Measurements from ENCODE around the gene BRI3. TPM values are rescaled to one million over a fixed set of nuclear protein-coding genes. Genes with fewer than 3 reads are reported as not detected.

BRI3 gene
- total and polyA plus RNA-seq, 2 donors (not counting 1 experiment from before 2014, with no cell fraction given): 104 to 172 TPM

DNA sequence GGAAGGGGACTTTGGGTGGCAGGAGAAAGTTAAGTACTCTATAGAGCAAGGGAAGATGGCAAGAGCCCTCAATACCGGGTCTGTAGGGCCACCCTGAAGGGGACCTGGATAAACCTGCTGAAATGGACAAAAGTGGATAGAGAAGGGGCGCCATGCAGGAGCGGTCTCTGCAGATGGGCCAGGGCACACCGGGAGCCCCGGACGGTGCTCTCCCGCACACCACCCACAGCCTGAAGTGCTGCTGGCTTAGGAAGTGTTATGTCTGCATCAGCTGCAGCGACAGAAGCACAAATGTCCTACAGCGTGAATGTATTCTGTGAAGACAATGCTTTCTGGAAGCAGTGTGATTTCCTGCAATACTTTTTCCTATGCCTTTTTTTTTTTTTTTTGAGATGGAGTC lies 37.7 kb downstream of the BRI3 start:
- Histone ChIP-seq H3K4me1 (ENCODE audit: control insufficient read depth, extremely low read depth, insufficient read depth, low read length) (no peaks in the 10 kb centered on the region), H3K27me3 (ENCODE audit: control insufficient read depth, insufficient read depth, low read length) (no peaks in the 10 kb centered on the region), H3K4me2 (ENCODE audit: extremely low read depth, insufficient read depth, low read length) (no peak overlapping the region), H3K4me3 (replicated peaks in 1 of 4; ENCODE audit: control extremely low read depth in 1 of 4, insufficient read depth in 1 of 4, low read depth in 3 of 4, low read length in 4 of 4) (no peak overlapping the region), H3K27ac (ENCODE audit: insufficient read depth, low read length) (no peak overlapping the region), H3K9ac (ENCODE audit: insufficient read depth, low read length) (no peak overlapping the region), H3K9me3 (ENCODE audit: control insufficient read depth, insufficient read depth, low read depth, low read length) (no peaks in the 10 kb centered on the region), H3K79me2 (ENCODE audit: control insufficient read depth, insufficient read depth, low read length) (no peaks in the 10 kb centered on the region), H2AFZ (ENCODE audit: low read length) (no peak overlapping the region), H4K20me1 (ENCODE audit: control insufficient read depth, extremely low read depth, insufficient read depth, low read length) (no peaks in the 10 kb centered on the region), H3K36me3 (ENCODE audit: control insufficient read depth, insufficient read depth, low read length) (no peaks in the 10 kb centered on the region)
- TF ChIP-seq, protein P1, sequence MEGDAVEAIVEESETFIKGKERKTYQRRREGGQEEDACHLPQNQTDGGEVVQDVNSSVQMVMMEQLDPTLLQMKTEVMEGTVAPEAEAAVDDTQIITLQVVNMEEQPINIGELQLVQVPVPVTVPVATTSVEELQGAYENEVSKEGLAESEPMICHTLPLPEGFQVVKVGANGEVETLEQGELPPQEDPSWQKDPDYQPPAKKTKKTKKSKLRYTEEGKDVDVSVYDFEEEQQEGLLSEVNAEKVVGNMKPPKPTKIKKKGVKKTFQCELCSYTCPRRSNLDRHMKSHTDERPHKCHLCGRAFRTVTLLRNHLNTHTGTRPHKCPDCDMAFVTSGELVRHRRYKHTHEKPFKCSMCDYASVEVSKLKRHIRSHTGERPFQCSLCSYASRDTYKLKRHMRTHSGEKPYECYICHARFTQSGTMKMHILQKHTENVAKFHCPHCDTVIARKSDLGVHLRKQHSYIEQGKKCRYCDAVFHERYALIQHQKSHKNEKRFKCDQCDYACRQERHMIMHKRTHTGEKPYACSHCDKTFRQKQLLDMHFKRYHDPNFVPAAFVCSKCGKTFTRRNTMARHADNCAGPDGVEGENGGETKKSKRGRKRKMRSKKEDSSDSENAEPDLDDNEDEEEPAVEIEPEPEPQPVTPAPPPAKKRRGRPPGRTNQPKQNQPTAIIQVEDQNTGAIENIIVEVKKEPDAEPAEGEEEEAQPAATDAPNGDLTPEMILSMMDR (conservative IDR thresholded peaks at IDR 0.05 in 1 of 2, IDR thresholded peaks at IDR 0.05 in 1 of 2; ENCODE audit: low read depth in 1 of 2, low read length in 2 of 2): no peak
- TF ChIP-seq EZH2 (IDR thresholded peaks at IDR 0.05; ENCODE audit: low read length, missing control alignments): no peak
- no peak for DNase-seq (ENCODE audit: low read depth in 2 of 2)

- no peak for TF ChIP-seq EZH2 (IDR thresholded peaks at IDR 0.05; ENCODE audit: low read length, missing control alignments)
- TF ChIP-seq, protein P1 (conservative IDR thresholded peaks at IDR 0.05 in 1 of 2, IDR thresholded peaks at IDR 0.05 in 1 of 2; ENCODE audit: low read depth in 1 of 2, low read length in 2 of 2): no peak
- no peaks in the 10 kb centered on the region for H3K27me3 ChIP-seq (ENCODE audit: control insufficient read depth, insufficient read depth, low read length)
- no peak overlapping the region for H3K9ac ChIP-seq (ENCODE audit: insufficient read depth, low read length)
- no peaks in the 10 kb centered on the region for H4K20me1 ChIP-seq (ENCODE audit: control insufficient read depth, extremely low read depth, insufficient read depth, low read length)
- H3K4me2 ChIP-seq (ENCODE audit: extremely low read depth, insufficient read depth, low read length): no peak overlapping the region
- no peaks in the 10 kb centered on the region for H3K79me2 ChIP-seq (ENCODE audit: control insufficient read depth, insufficient read depth, low read length)
- no peak overlapping the region for H3K4me3 ChIP-seq (replicated peaks in 1 of 4; ENCODE audit: control extremely low read depth in 1 of 4, insufficient read depth in 1 of 4, low read depth in 3 of 4, low read length in 4 of 4)
- no peaks in the 10 kb centered on the region for H3K9me3 ChIP-seq (ENCODE audit: control insufficient read depth, insufficient read depth, low read depth, low read length)
- no peak for DNase-seq (ENCODE audit: low read depth in 2 of 2)
- no peaks in the 10 kb centered on the region for H3K36me3 ChIP-seq (ENCODE audit: control insufficient read depth, insufficient read depth, low read length)
- no peaks in the 10 kb centered on the region for H3K4me1 ChIP-seq (ENCODE audit: control insufficient read depth, extremely low read depth, insufficient read depth, low read length)
- no peak overlapping the region for H2AFZ ChIP-seq (ENCODE audit: low read length)
- no peak overlapping the region for H3K27ac ChIP-seq (ENCODE audit: insufficient read depth, low read length)
Observed at GRCh38 chr7:98321301-98321700, 39.8 kb downstream of the BRI3 start.

- Histone ChIP-seq H3K9me3 (ENCODE audit: control insufficient read depth, insufficient read depth, low read depth, low read length) (no peaks in the 10 kb centered on the region), H3K4me2 (ENCODE audit: extremely low read depth, insufficient read depth, low read length) (no peak overlapping the region)
Observed at GRCh38 chr7:98322331-98323270, 41.1 kb downstream of the BRI3 start.

More at GRCh38 chr7:98322331-98323270, 41.1 kb downstream of the BRI3 start:
- Histone ChIP-seq H3K27ac (ENCODE audit: insufficient read depth, low read length) (no peak overlapping the region), H3K9ac (ENCODE audit: insufficient read depth, low read length) (no peak overlapping the region), H3K36me3 (ENCODE audit: control insufficient read depth, insufficient read depth, low read length) (no peaks in the 10 kb centered on the region), H4K20me1 (ENCODE audit: control insufficient read depth, extremely low read depth, insufficient read depth, low read length) (no peaks in the 10 kb centered on the region), H3K4me1 (ENCODE audit: control insufficient read depth, extremely low read depth, insufficient read depth, low read length) (no peaks in the 10 kb centered on the region), H2AFZ (ENCODE audit: low read length) (no peak overlapping the region), H3K27me3 (ENCODE audit: control insufficient read depth, insufficient read depth, low read length) (no peaks in the 10 kb centered on the region), H3K4me3 (replicated peaks in 1 of 4; ENCODE audit: control extremely low read depth in 1 of 4, insufficient read depth in 1 of 4, low read depth in 3 of 4, low read length in 4 of 4) (peak overlapping the region in 1 of 4 experiments; percentile 27), H3K79me2 (ENCODE audit: control insufficient read depth, insufficient read depth, low read length) (no peaks in the 10 kb centered on the region)
- TF ChIP-seq EZH2 (IDR thresholded peaks at IDR 0.05; ENCODE audit: low read length, missing control alignments): no peak
- TF ChIP-seq, protein P1 (conservative IDR thresholded peaks at IDR 0.05 in 1 of 2, IDR thresholded peaks at IDR 0.05 in 1 of 2; ENCODE audit: low read depth in 1 of 2, low read length in 2 of 2): no peak
- peak in 1 of 2 donors; percentile 13 for DNase-seq (ENCODE audit: low read depth in 2 of 2)
